ENCODE results near the gene YPEL2.

- no peak for TF ChIP-seq CTCF (IDR thresholded peaks at IDR 0.05)
- TF ChIP-seq EP300 (IDR thresholded peaks at IDR 0.05) = no peak
- TF ChIP-seq POLR2AphosphoS5 (IDR thresholded peaks at IDR 0.05) = no peak
These were observed 107.8 kb downstream of the YPEL2 start for GRCh38 chr17:59439262-59439661.
